ENCODE results near the gene UCHL1. TPM values are rescaled to one million over a fixed set of nuclear protein-coding genes. Genes with fewer than 3 reads are reported as not detected.
"Not testable (repeated sequence)": the region's sequence is repeated elsewhere in the genome, so short reads cannot be mapped to it uniquely, and the experiment has no call there.

UCHL1 gene
- polyA plus RNA-seq, 4 donors = 89.5 to 118 (median 112) TPM

GRCh38 chr4:41287005-41287404, 30.3 kb downstream of the UCHL1 start:
- peak in 1 of 4 donors; percentile 6 for DNase-seq (ENCODE audit: low read depth in 4 of 4, low spot score in 3 of 4)

GRCh38 chr4:41287852-41288251, 31.1 kb downstream of the UCHL1 start:
- no peak for DNase-seq (ENCODE audit: low read depth in 4 of 4, low spot score in 3 of 4)

DNA sequence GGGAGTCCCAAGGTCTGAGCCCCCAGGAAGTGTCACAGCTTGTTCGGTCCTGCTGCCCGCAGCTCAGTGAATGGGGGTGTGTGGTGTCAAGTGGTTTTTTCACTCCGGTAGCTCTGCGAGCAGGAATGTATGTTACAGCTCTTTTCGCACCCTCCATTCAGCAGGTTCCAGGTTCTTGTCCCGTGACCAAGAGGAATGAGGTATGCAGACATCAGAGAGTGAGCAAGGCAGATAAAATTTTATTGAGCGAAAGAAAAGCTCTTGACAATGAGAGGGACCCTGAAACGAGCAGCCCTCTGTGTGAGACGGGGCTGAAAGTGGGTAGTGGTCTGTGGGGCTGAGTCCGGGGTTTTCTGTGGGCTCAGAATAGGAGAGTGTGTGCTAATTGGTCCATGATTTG, 31.5 kb downstream of the UCHL1 start:
- DNase-seq (ENCODE audit: low read depth in 4 of 4, low spot score in 3 of 4) = no peak

DNA sequence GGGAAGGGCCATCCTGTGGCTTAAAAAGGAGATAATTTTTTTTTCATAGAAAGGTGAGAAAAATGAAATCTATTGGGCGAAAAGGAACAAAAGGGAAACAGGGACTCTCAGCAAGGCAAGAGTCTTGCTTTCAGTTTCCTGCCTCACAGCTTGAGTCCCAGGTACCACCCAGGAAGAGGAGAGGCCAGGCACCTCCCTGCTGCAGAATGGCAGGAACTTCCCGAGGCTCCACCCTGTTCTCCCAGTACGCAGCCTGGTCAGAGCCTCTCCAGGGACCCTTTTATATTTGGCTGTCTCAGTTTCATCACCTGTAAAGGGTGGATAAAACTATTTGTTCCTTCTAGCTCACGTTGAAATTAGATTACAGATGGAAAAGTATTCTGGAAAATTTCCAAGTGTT, 33.8 kb downstream of the UCHL1 start:
- no peak for DNase-seq (ENCODE audit: low read depth in 4 of 4, low spot score in 3 of 4)

DNA sequence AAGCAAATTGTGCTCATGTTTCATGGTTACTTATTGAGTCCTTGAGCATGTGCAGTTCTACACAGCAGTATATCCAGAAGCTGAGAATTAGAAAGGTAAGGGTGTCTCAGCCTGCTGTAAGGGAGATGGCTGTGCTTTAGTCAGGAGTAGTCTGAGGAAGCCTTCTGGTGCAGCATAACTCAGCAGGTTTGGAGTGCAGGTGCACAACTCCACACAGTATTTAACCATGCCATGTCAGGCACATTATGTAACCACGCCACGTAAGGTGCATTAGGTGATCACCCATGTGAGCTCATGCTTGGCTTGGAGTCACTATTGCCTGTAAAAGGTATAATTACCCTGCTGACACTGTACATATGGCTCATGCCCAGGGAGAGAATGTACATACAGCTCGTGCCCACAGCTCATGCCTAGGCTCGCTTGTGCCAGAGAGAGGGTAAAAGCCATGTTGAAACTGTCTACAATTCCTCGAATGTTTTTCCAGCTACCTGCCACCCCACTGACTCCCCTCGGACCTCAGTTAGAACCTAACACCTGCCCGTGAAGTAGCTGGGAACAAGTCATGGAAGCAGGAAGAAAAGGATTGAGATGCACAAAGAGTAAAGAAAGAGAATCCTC, 37.8 kb downstream of the UCHL1 start:
- DNase-seq (ENCODE audit: low read depth in 4 of 4, low spot score in 3 of 4) = no peak

DNA sequence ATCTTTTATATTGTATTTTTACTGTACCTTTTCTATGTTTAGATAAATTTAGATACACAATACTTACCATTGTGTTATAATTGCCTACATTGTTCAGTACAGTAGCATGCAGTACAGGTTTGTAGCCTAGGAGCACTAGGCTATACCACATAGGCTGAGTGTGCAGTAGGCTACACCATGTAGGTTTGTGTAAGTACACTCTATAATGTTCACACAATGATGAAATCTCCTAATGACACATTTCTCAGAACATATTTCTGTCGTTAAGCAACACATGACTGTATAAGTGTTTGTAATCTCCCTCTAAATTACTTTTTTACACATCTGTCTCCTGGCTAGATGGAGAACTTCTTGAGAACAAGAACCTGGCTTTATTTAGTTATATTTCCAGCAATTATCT, 40.3 kb downstream of the UCHL1 start:
- DNase-seq (ENCODE audit: low read depth in 4 of 4, low spot score in 3 of 4) = no peak

DNA sequence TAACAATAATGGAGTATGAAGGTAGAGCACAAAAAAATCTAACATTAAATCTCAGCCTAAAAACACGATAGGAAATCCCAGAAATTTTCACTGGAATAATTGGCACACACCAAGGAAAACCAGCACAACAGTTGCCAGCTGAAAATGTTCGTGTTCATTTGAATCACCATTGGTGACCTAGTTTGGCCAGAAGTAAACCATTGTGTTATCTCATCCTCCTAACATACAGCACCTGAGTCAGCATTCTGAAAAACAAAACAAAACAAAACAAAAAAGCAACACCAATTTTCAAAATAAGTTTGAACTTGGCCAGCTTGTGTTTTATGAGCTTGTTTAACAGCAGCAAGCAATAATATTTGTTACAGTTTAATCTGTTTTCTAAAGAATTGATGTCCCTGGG, 41.1 kb downstream of the UCHL1 start:
- DNase-seq (ENCODE audit: low read depth in 4 of 4, low spot score in 3 of 4) = no peak

GRCh38 chr4:41299486-41299885, 42.8 kb downstream of the UCHL1 start:
- no peak for DNase-seq (ENCODE audit: low read depth in 4 of 4, low spot score in 3 of 4)

DNA sequence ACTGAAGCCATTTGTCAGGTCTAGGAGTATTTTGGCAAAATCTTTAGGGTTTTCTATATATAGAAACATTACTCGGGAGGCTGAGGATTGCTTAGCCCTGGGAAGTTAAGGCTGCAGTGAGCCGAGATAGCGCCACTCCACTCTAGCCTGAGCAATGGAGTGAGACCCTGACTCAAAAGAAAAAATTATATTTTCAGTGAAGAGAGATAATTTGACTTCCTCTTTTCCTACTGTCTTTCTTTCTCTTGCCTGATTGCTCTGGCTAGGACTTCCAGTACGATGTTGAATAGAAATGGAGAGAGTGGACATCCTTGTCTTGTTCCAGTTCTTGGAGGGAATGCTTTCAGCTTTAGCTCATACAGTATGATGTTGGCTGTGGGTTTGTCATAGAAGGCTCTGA, 44.4 kb downstream of the UCHL1 start:
- no peak for DNase-seq (ENCODE audit: low read depth in 4 of 4, low spot score in 3 of 4)

DNA sequence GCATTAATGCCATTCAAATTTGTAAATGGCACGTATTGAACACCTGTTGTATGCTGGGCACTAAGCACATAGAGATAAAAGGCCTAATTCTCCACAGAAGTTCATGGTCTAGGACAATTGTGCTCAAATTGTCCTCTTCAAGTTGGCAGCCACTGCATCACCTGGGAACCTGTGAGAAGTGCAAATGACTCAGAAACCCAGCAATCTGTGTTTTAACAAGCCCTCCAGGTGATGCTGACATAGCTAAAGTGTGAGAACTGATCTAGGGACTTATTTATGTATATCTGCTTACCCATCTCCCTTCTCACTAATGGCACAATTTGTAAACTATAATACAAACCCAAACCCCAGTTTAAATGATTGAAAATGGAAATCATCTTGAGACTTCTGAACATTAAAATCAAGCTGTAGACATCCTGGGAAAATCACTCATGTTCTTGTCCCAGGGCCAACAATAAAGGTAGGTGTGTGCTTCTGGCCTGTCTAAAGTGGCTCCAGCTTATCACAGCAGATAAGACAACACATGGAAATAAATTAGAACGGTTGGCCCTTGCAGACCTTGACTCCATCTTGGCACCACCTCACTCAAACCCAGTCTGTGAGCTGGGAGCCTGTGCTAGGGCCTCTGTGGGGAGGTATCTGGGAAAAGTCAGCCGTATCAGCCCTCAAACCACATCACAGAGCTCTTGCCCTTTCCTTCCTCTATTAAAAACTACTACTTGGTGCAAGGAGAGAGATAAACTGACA, 46.8 kb downstream of the UCHL1 start:
- no peak for DNase-seq (ENCODE audit: low read depth in 4 of 4, low spot score in 3 of 4)

GRCh38 chr4:41304221-41304620, 47.5 kb downstream of the UCHL1 start:
- DNase-seq (ENCODE audit: low read depth in 4 of 4, low spot score in 3 of 4) = no peak

GRCh38 chr4:41305476-41305875, 48.7 kb downstream of the UCHL1 start:
- no peak for DNase-seq (ENCODE audit: low read depth in 4 of 4, low spot score in 3 of 4)

GRCh38 chr4:41307638-41308037, 50.9 kb downstream of the UCHL1 start:
- DNase-seq (ENCODE audit: low read depth in 4 of 4, low spot score in 3 of 4) = no peak

DNA sequence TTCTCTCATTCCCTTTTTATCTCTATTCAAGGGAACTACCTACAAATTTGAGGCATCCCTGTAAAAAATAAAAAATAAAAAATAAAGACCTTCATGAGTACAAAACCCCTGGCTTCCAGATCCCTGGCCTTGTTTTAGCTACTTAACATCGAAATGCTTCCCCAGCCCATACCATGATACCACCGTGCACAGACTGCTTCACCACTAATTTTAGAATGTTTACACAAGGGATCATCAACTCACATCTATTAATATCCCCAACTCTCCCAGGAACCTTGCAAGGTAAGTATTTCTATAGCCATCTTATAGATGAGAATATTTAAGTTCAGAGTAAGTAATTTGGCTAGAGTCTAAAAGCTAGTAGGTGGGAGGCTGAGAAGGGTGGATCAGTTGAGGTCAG, 51.7 kb downstream of the UCHL1 start:
- DNase-seq (ENCODE audit: low read depth in 4 of 4, low spot score in 3 of 4) = no peak

GRCh38 chr4:41315426-41315825, 58.7 kb downstream of the UCHL1 start:
- DNase-seq (ENCODE audit: low read depth in 4 of 4, low spot score in 3 of 4) = not testable (repeated sequence)

GRCh38 chr4:41315862-41316261, 59.1 kb downstream of the UCHL1 start:
- no peak for DNase-seq (ENCODE audit: low read depth in 4 of 4, low spot score in 3 of 4)

Other genes starting within 250 kb of the UCHL1 start
- 10 to 100 TPM; 43.8 to 55.1 (median 52.6) TPM for gene APBB2, start 42.4 kb upstream of the UCHL1 start, polyA plus RNA-seq (ENCODE audit: insufficient read length in 4 of 4)